ENCODE data around the gene WDR37.
"Not testable (repeated sequence)": the region's sequence is repeated elsewhere in the genome, so short reads cannot be mapped to it uniquely, and the experiment has no call there.

Gene WDR37

GRCh38 chr10:1056326-1057105 lies at the start of gene WDR37:
TSS of gene WDR37 (plus strand) at chr10:1056385. CDS start at chr10:1072156, 15,771 bp downstream.
- peak; percentile 97 for DNase-seq (ENCODE audit: low spot score)

DNA sequence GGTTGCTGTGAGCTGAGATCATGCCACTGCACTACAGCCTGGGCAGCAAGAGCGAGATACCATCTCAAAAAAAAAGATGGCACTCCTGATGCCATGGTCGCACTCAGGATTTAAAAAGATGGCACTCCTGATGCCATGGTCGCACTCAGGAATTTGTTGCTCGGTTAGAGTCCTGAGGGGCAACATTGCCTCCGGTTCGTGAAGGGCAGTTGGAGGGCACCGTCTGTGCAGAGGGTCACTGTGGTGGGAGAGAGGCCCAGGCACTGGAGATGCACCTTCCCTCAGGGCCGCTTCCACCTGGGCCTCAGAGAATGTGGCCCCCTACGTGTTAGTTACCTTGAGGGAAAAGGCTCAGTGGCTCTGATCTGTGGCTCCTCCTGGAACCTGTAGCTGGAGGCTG lies 49.6 kb upstream of the WDR37 start:
- no peak for DNase-seq (ENCODE audit: low spot score)

- no peak for DNase-seq (ENCODE audit: low spot score)
Observed at GRCh38 chr10:1007583-1007982, 48.6 kb upstream of the WDR37 start.

DNA sequence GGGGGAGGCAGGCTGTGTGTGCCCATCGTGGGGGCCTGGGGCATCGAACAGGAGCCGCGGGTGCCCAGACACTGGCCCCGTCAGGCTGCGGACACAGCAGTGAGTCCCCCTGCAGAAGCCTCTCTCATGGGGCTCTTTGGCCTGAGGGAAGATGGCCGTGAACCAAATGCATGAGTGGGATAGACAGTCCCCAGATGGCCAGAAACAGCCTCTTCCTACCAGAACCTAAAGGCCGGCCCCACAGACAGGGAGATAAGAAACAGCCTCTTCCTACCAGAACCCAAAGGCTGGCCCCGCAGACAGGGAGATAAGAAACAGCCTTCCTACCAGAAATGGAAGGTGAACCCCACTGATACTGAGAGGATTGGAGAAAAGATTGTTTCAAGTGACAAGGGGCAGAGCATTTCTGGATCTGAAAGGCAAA lies 47.1 kb upstream of the WDR37 start:
- DNase-seq (ENCODE audit: low spot score), result no peak

DNA sequence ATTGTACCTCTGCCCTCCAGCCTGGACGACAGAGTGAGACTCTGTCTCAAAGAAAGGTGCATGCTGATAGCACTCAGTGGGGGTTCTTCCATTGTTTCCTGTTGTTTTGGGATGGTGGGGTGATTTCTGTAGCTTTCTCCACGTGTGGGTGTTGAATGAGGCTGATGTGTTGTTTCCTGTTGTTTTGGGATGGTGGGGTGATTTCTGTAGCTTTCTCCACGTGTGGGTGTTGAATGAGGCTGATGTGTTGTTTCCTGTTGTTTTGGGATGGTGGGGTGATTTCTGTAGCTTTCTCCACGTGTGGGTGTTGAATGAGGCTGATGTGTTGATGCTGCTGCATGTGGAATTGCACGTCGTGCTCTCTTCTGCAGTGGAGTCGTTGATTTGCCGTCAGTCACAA lies 46.2 kb upstream of the WDR37 start:
- not testable (repeated sequence) for DNase-seq (ENCODE audit: low spot score)

GRCh38 chr10:1010703-1011102 lies 45.5 kb upstream of the WDR37 start:
- no peak for DNase-seq (ENCODE audit: low spot score)

- no peak for DNase-seq (ENCODE audit: low spot score)
Observed at GRCh38 chr10:1011696-1012095, 44.5 kb upstream of the WDR37 start.

DNA sequence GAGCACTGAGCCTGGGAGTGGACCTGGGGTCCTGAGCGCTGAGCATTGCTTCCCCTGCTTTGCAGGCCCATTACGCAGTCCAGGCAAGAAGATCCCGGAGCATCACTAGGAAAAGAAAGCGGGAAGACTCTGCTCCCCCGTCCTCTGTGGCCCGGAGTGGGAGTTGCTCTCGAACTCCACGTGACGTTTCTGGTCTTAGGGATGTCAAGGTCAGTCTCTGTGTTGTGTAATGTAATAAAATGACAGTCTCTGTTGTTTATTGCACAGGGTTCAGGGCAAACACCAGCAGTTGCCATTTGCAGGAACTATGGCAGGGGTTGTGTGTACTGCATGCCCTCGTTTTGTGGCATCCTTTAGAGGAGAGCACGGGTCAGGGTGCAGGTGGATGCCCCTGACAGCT lies 40.5 kb upstream of the WDR37 start:
- no peak for DNase-seq (ENCODE audit: low spot score)

DNA sequence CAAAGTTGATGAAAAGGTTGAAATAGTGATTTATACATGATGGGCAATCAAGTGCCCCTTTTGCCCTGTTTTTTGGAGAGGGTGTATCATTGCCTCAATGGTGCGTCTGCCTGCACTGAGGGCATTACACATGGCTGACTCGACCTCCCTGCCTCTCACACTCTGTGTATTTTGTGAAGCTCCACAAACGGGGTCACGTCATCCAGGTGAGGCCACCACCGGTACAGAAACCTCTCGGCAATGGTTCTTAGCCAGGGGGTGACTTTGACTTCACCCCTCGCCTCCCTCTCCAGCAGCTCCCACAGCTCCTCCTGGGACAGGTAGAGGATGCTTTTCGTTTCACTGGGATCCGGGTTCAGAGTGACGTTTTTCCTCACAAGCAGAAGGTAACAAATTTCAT lies 36.8 kb upstream of the WDR37 start:
- no peak for DNase-seq (ENCODE audit: low spot score)

- no peak for DNase-seq (ENCODE audit: low spot score)
Observed at GRCh38 chr10:1020460-1020859, 35.7 kb upstream of the WDR37 start.

DNA sequence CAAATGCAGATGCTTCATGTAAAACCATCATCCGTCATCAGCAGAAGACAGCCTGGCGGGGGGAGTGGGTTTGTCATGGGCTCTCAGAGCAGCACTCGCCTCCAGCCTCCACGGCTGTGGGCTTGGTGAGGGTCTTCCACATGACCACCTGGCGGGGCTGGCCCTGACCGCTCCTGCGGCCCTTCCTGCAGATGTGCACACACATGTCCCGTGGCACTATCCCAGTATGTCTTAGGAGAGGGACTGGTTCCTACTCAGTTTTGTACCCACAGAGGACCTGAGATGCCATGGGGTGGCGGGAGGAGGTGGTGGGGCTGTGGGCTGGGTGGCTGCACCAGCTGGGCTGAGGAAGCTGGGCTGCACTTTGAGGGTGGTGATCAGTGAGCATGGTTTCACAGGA lies 35.2 kb upstream of the WDR37 start:
- no peak for DNase-seq (ENCODE audit: low spot score)

DNA sequence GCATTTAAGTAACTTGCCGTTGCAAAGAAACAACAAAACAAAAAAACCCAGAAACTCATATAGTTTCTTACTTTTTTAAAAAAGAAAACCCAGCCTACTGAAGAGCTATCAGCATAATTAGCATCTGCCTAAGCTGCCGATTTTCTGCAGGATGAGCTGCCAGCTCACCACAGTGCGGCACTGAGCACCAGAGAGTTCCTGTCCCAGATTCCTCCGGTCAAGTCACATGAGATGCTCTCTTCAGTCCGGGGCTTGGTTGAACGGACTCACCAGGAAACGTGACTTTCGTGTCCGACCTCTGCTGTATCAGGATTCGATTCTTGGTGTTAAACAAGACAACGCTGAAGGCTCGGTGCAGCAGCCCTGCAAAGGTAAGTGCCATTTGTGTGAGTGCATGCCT lies 33.8 kb upstream of the WDR37 start:
- DNase-seq (ENCODE audit: low spot score), result no peak

DNA sequence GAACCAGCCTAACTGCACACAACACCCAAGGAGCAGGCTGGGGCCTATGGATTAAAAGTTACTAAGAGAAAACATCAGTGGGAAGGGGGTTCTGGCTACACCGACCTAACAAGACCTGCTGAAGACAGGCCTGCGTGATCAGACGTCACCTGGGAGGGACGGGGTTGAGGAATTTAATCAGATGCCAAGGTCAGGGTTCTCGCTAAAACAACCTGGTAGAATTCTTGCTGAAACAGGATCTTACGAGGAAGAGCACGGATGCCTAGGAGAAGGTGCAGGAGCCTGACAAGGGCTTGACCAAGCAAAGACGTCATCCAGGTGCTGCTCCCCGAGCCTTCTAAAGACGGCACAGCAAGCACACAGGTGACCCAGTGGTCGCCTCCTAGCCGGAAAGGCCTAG lies 32.1 kb upstream of the WDR37 start:
- DNase-seq (ENCODE audit: low spot score), result no peak

GRCh38 chr10:1025683-1026082 lies 30.5 kb upstream of the WDR37 start, which contains the start of gene IDI2:
TSS of gene IDI2 (minus strand) at chr10:1025859. CDS start at chr10:1024723, 1,136 bp downstream.
- no peak for DNase-seq (ENCODE audit: low spot score)

- DNase-seq (ENCODE audit: low spot score), result no peak
Observed at GRCh38 chr10:1026578-1026977, 29.6 kb upstream of the WDR37 start.

GRCh38 chr10:1029838-1030237 lies 26.3 kb upstream of the WDR37 start:
- no peak for DNase-seq (ENCODE audit: low spot score)

DNA sequence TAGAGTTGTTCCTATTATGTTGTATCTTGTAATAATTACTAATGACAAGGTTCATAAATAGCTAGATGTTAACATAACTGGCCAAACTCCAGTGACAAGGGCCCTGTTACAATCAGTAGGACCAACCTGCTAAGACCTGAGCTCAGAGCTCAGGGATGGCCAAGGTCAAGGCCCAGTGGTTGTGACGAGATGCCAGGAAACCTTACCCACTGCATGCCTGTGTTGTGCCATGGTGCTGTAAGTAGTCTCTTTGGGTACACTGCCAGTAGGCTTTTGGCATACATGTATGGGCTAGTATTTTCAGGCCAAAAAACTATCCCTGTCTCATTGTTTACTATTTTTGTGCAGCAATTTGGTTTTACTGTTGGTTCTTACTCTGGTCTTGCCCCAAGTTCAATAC lies 22.6 kb upstream of the WDR37 start:
- DNase-seq (ENCODE audit: low spot score), result no peak

DNA sequence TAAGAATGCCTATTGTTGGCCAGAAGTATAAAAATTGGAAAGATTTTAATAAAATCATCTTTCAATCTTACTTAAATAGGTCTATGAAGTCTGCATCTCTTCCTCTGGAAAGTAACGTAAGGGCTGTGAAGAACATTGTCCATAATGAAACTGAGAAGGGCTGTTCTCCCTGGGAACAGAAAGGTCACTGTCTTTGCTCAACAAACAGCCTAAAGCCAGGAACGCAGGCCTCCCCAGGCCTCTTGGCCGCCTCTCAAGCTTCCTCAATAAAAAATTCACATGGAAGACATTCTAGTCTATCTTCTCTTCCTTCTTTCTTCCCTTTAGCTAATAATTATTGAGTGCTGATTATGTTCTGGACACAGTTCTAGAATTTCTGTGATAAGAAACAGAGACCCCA lies 21.4 kb upstream of the WDR37 start:
- no peak for DNase-seq (ENCODE audit: low spot score)

GRCh38 chr10:1035201-1035600 lies 21.0 kb upstream of the WDR37 start:
- DNase-seq (ENCODE audit: low spot score), result no peak

DNA sequence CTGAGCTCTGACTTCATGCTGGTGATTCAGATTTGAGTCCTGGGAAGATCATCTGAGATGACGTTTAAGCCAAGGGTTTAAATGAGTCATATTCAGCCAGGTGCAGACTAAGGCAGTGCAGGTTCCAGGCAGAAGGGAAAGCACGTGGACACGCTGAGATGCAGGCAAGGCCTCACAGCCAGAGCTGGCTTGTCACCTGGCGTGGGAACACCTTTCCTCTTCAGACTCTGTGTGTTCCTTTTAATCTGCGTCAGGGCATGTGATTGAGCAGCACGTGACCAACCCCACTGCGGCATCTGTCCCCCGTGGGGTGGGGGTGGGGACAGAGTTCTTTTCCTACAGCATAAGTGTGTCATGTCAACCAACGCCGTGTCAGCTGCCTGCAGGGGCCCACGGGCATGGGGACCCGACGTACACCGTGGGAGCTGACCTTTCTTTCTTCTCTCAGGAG lies 19.8 kb upstream of the WDR37 start:
- no peak for DNase-seq (ENCODE audit: low spot score)

GRCh38 chr10:1037098-1037497 lies 19.1 kb upstream of the WDR37 start:
- DNase-seq (ENCODE audit: low spot score), result no peak

DNA sequence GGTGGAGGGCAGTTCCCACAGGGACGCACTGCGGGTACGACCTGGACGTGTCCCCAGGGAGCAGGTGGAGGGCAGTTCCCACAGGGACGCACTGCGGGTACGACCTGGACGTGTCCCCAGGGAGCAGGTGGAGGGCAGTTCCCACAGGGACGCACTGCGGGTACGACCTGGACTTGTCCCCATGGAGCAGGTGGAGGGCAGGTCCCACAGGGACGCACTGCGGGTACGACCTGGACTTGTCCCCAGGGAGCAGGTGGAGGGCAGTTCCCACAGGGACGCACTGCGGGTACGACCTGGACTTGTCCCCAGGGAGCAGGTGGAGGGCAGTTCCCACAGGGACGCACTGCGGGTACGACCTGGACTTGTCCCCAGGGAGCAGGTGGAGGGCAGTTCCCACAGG lies 17.4 kb upstream of the WDR37 start:
- not testable (repeated sequence) for DNase-seq (ENCODE audit: low spot score)

- no peak for DNase-seq (ENCODE audit: low spot score)
Observed at GRCh38 chr10:1040133-1040532, 16.1 kb upstream of the WDR37 start.

DNA sequence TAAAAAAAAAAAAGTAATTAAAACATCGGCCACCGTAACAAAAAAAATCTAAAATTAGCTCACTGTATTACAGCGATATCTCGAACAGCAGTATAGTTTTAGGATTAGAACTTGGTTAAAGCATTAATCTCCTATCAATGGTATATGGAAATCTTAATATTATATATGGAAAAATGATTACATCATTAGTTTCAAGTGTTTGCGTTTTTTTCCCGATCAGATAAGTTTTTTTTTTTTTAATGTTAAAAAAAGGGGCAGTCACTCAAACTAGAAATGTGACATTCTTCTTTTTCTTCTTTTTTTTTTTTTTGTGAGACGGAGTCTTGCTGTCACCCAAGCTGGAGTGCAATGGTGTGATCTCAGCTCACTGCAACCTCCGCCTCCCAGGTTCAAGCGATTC lies 14.7 kb upstream of the WDR37 start:
- no peak for DNase-seq (ENCODE audit: low spot score)

Data from GM03348 (cell line).